ENCODE results near the gene ADAP2. TPM values are rescaled to one million over a fixed set of nuclear protein-coding genes. Genes with fewer than 3 reads are reported as not detected.
"Not testable (repeated sequence)": the region's sequence is repeated elsewhere in the genome, so short reads cannot be mapped to it uniquely, and the experiment has no call there.

The ADAP2 gene
- total RNA-seq, 2 donors from 2014 or later, result 1.8 TPM

GRCh38 chr17:30957741-30958140 is 36.0 kb downstream of the ADAP2 start:
- Mint-ChIP-seq H3K9me3 (no peaks in the 10 kb centered on the region), H3K4me1 (peaks cover 4% of the 10 kb centered on the region), H3K4me3 (no peak overlapping the region), H3K27ac (no peak overlapping the region), H3K36me3 (ENCODE audit: low read depth) (no peaks in the 10 kb centered on the region), H3K27me3 (ENCODE audit: insufficient read depth) (no peaks in the 10 kb centered on the region)
- Histone ChIP-seq H3K4me3 (ENCODE audit: low read length) (no peak overlapping the region), H3K4me1 (ENCODE audit: control insufficient read depth, insufficient read depth, low read length) (no peaks in the 10 kb centered on the region), H3K27ac (ENCODE audit: low read depth, low read length) (no peak overlapping the region), H3K9me3 (ENCODE audit: control insufficient read depth, low read length) (no peaks in the 10 kb centered on the region), H3K36me3 (ENCODE audit: control insufficient read depth, insufficient read depth, low read length) (no peaks in the 10 kb centered on the region), H3K27me3 (ENCODE audit: control insufficient read depth, insufficient read depth, low read length, poor library complexity, severe bottlenecking) (no peaks in the 10 kb centered on the region), H3K9ac (ENCODE audit: extremely low read depth, low read length, poor library complexity, severe bottlenecking) (no peak overlapping the region)
- TF ChIP-seq, protein P1, sequence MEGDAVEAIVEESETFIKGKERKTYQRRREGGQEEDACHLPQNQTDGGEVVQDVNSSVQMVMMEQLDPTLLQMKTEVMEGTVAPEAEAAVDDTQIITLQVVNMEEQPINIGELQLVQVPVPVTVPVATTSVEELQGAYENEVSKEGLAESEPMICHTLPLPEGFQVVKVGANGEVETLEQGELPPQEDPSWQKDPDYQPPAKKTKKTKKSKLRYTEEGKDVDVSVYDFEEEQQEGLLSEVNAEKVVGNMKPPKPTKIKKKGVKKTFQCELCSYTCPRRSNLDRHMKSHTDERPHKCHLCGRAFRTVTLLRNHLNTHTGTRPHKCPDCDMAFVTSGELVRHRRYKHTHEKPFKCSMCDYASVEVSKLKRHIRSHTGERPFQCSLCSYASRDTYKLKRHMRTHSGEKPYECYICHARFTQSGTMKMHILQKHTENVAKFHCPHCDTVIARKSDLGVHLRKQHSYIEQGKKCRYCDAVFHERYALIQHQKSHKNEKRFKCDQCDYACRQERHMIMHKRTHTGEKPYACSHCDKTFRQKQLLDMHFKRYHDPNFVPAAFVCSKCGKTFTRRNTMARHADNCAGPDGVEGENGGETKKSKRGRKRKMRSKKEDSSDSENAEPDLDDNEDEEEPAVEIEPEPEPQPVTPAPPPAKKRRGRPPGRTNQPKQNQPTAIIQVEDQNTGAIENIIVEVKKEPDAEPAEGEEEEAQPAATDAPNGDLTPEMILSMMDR (conservative IDR thresholded peaks at IDR 0.05), result no peak
- DNase-seq, result no peak
- 95 to 100% methylated on average over 3 to 6 of the region's 6 CpGs for WGBS, 2 experiments (ENCODE audit: insufficient coverage in 1 of 2, insufficient read length in 1 of 2)

DNA sequence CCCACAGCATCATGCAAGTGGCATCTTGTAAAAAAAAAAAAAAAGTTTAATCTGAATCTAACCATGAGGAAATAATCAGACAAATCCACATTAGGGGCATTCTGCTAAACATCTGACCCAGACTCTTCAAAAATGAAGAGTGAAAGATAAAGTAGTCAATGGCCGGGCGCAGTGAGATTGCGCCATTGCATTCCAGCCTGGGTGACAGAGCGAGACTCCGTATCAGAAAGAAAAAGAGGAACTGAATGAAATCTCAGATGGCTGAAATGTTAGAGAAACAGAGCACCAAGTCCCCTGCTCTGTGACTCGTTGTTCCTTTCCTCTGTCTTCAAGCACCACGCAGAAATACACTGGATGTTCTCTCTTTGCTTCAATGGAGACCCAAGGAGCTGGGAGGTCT is 36.4 kb downstream of the ADAP2 start:
- TF ChIP-seq, protein P1 (conservative IDR thresholded peaks at IDR 0.05), result no peak
- Mint-ChIP-seq H3K4me3 (no peak overlapping the region), H3K9me3 (no peaks in the 10 kb centered on the region), H3K27ac (no peak overlapping the region), H3K27me3 (ENCODE audit: insufficient read depth) (no peaks in the 10 kb centered on the region), H3K4me1 (peaks cover 4% of the 10 kb centered on the region), H3K36me3 (ENCODE audit: low read depth) (no peaks in the 10 kb centered on the region)
- Histone ChIP-seq H3K27me3 (ENCODE audit: control insufficient read depth, insufficient read depth, low read length, poor library complexity, severe bottlenecking) (no peaks in the 10 kb centered on the region), H3K36me3 (ENCODE audit: control insufficient read depth, insufficient read depth, low read length) (no peaks in the 10 kb centered on the region), H3K4me3 (ENCODE audit: low read length) (no peak overlapping the region), H3K27ac (ENCODE audit: low read depth, low read length) (no peak overlapping the region), H3K4me1 (ENCODE audit: control insufficient read depth, insufficient read depth, low read length) (no peaks in the 10 kb centered on the region), H3K9me3 (ENCODE audit: control insufficient read depth, low read length) (no peaks in the 10 kb centered on the region), H3K9ac (ENCODE audit: extremely low read depth, low read length, poor library complexity, severe bottlenecking) (no peak overlapping the region)
- no peak for DNase-seq
- 90 to 94% methylated on average over 5 to 7 of the region's 7 CpGs for WGBS, 2 experiments (ENCODE audit: insufficient coverage in 1 of 2, insufficient read length in 1 of 2)

DNA sequence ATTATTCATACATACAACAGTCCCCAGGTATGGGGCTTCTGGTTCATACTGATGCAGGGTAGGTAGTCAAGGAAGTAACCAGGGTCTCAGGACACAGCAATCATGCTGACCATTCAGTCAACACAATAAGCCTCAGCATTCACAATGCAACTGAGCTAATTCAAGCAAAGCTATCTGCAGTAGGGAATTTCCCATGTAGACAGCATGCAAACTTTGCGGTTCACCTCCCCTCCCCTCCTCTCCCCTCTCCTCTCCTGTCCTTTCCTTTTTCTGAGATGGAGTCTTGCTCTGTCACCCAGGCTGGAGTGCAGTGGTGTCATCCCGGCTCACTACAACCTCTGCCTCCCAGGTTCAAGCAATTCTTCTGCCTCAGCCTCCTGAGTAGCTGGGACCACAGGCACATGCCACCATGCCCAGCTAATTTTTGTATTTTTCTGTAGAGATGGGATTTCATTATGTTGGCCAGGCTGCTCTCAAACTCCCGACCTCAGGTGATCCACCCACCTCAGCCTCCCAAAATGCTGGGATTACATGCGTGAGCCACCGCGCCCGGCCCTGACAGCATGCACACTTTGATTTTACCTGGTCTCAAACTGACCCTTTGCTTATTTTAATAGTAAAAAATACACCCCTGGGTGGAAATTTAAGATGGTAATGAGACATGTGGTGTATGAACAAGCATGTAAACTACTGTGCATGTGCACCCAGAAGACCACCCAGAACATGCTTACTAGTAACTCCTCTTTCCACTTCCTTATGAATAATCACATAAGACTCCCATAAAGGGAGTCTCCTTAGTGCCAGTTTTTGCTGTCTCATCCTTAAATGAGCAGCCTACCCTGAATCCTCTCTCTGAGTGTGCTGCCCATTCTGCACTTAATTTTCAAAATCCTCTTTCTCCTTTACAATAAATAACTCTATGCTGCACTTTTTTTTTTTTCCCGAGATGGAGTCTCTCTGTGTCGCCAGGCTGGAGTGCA is 39.8 kb downstream of the ADAP2 start:
- H3K27me3 Mint-ChIP-seq (ENCODE audit: insufficient read depth), result no peaks in the 10 kb centered on the region
- Histone ChIP-seq H3K27me3 (ENCODE audit: control insufficient read depth, insufficient read depth, low read length, poor library complexity, severe bottlenecking) (no peaks in the 10 kb centered on the region), H3K27ac (ENCODE audit: low read depth, low read length) (no peak overlapping the region), H3K36me3 (ENCODE audit: control insufficient read depth, insufficient read depth, low read length) (no peaks in the 10 kb centered on the region), H3K9ac (ENCODE audit: extremely low read depth, low read length, poor library complexity, severe bottlenecking) (no peak overlapping the region), H3K4me1 (ENCODE audit: control insufficient read depth, insufficient read depth, low read length) (no peaks in the 10 kb centered on the region), H3K9me3 (ENCODE audit: control insufficient read depth, low read length) (no peaks in the 10 kb centered on the region), H3K4me3 (ENCODE audit: low read length) (no peak overlapping the region)
- H3K27ac Mint-ChIP-seq, result peak overlapping the region; percentile 64
- 87 to 94% methylated on average over 6 to 9 of the region's 9 CpGs for WGBS, 2 experiments (ENCODE audit: insufficient coverage in 1 of 2, insufficient read length in 1 of 2)
- H3K4me3 Mint-ChIP-seq, result no peak overlapping the region
- no peaks in the 10 kb centered on the region for H3K36me3 Mint-ChIP-seq (ENCODE audit: low read depth)
- peaks cover 3% of the 10 kb centered on the region for H3K4me1 Mint-ChIP-seq
- TF ChIP-seq, protein P1 (conservative IDR thresholded peaks at IDR 0.05), result no peak
- no peaks in the 10 kb centered on the region for H3K9me3 Mint-ChIP-seq
- DNase-seq, result peak; percentile 49

DNA sequence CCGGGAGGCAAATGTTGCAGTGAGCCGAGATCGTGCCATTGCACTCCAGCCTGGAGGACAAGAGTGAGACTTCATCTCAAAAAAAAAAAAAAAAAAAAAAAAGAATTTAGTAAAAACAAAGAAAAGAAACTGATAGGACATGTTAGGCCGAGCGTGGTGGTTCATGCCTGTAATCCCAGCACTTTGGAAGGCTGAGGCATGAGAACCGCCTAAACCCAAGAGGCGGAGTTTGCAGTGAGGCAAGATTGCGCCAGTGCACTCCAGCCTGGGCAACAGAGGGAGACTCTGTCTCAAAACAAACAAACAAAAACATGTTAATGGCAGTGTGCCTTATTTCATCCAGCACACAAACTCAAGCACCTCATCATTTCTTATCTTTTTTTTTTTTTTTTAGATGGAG is 42.6 kb downstream of the ADAP2 start:
- not testable (repeated sequence) for H3K27me3 Mint-ChIP-seq (ENCODE audit: insufficient read depth)
- 95% methylated on average over 5 to 6 of the region's 8 CpGs for WGBS, 2 experiments (ENCODE audit: insufficient coverage in 1 of 2, insufficient read length in 1 of 2)

More for the DNA sequence above, 42.6 kb downstream of the ADAP2 start:
- not testable (repeated sequence) for H3K9me3 Mint-ChIP-seq; H3K27me3 ChIP-seq (ENCODE audit: control insufficient read depth, insufficient read depth, low read length, poor library complexity, severe bottlenecking); H3K4me3 Mint-ChIP-seq; H3K27ac ChIP-seq (ENCODE audit: low read depth, low read length); H3K4me1 Mint-ChIP-seq; H3K36me3 Mint-ChIP-seq (ENCODE audit: low read depth); H3K4me3 ChIP-seq (ENCODE audit: low read length); H3K9ac ChIP-seq (ENCODE audit: extremely low read depth, low read length, poor library complexity, severe bottlenecking); H3K27ac Mint-ChIP-seq; H3K9me3 ChIP-seq (ENCODE audit: control insufficient read depth, low read length); H3K4me1 ChIP-seq (ENCODE audit: control insufficient read depth, insufficient read depth, low read length); H3K36me3 ChIP-seq (ENCODE audit: control insufficient read depth, insufficient read depth, low read length)
- peak; percentile 27 for DNase-seq
